Measurements from ENCODE around the gene ROCK2.

DNA sequence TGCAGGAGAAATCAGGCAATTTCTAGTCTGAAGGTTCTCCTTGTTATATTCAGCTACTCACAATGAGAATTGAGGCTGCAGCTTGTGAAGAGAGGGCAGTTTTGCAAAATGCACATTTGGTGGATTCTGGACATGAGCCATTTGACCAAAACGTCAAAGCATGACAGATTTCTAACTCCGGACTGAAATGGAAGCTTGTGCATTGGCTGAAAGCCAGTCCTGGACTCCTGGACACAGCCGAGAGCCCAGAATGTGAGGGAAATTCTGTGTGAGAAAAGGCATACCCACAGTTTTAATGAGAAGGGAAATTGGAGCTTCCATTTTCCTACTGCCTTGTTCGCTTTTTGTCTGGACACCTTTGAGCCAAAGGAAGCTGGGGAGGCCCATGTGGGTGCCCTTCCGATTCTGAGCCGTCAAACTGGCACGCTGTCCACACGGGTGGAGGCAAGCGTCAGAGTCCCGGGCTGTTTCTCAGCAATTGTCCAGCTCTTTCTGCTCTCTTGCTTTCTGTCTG, 23.7 kb upstream of the ROCK2 start:
- TF ChIP-seq, protein P1, sequence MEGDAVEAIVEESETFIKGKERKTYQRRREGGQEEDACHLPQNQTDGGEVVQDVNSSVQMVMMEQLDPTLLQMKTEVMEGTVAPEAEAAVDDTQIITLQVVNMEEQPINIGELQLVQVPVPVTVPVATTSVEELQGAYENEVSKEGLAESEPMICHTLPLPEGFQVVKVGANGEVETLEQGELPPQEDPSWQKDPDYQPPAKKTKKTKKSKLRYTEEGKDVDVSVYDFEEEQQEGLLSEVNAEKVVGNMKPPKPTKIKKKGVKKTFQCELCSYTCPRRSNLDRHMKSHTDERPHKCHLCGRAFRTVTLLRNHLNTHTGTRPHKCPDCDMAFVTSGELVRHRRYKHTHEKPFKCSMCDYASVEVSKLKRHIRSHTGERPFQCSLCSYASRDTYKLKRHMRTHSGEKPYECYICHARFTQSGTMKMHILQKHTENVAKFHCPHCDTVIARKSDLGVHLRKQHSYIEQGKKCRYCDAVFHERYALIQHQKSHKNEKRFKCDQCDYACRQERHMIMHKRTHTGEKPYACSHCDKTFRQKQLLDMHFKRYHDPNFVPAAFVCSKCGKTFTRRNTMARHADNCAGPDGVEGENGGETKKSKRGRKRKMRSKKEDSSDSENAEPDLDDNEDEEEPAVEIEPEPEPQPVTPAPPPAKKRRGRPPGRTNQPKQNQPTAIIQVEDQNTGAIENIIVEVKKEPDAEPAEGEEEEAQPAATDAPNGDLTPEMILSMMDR (IDR thresholded peaks at IDR 0.05), result no peak
- TF ChIP-seq KDM5A (IDR thresholded peaks at IDR 0.05), result no peak
- TF ChIP-seq CHD4 (IDR thresholded peaks at IDR 0.05; ENCODE audit: borderline replicate concordance), result no peak
- TF ChIP-seq, protein P2, sequence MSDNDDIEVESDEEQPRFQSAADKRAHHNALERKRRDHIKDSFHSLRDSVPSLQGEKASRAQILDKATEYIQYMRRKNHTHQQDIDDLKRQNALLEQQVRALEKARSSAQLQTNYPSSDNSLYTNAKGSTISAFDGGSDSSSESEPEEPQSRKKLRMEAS (IDR thresholded peaks at IDR 0.05), result no peak
- TF ChIP-seq ZC3H11A (IDR thresholded peaks at IDR 0.05), result no peak
- no peak for TF ChIP-seq ESRRA (IDR thresholded peaks at IDR 0.05; ENCODE audit: borderline replicate concordance, low read length)
- no peak for TF ChIP-seq JUNB (IDR thresholded peaks at IDR 0.05)
- TF ChIP-seq SMC3 (IDR thresholded peaks at IDR 0.05), result no peak
- TF ChIP-seq, protein P3, sequence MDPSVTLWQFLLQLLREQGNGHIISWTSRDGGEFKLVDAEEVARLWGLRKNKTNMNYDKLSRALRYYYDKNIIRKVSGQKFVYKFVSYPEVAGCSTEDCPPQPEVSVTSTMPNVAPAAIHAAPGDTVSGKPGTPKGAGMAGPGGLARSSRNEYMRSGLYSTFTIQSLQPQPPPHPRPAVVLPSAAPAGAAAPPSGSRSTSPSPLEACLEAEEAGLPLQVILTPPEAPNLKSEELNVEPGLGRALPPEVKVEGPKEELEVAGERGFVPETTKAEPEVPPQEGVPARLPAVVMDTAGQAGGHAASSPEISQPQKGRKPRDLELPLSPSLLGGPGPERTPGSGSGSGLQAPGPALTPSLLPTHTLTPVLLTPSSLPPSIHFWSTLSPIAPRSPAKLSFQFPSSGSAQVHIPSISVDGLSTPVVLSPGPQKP (IDR thresholded peaks at IDR 0.05; ENCODE audit: low read depth, low read length), result no peak
- TF ChIP-seq JUN (IDR thresholded peaks at IDR 0.05), result no peak
- TF ChIP-seq POLR2A (IDR thresholded peaks at IDR 0.05; ENCODE audit: low read length), result no peak
